ENCODE measurements around the gene MARCHF2.

MARCHF2 gene

GRCh38 chr19:8459095-8459494 is 46.0 kb downstream of the MARCHF2 start:
- DNase-seq (ENCODE audit: insufficient read length, low spot score) (no peak), FAIRE-seq (no peak)
- TF ChIP-seq TAF1 (IDR thresholded peaks at IDR 0.05; ENCODE audit: low read depth, low read length) (no peak), PAX5 (IDR thresholded peaks at IDR 0.05; ENCODE audit: insufficient read depth, low read length, severe bottlenecking) (no peak), POU2F2 (IDR thresholded peaks at IDR 0.05; ENCODE audit: low read depth, low read length) (no peak), POLR2AphosphoS5 (IDR thresholded peaks at IDR 0.05; ENCODE audit: low read depth, low read length) (no peak), SPI1 (IDR thresholded peaks at IDR 0.05; ENCODE audit: low read depth, low read length) (no peak), POLR2A (IDR thresholded peaks at IDR 0.05; ENCODE audit: low read depth, low read length) (no peak)

GRCh38 chr19:8459520-8460270 is 46.6 kb downstream of the MARCHF2 start:
- TF ChIP-seq POLR2AphosphoS5 (IDR thresholded peaks at IDR 0.05; ENCODE audit: low read depth, low read length) (no peak), TAF1 (IDR thresholded peaks at IDR 0.05; ENCODE audit: low read depth, low read length) (no peak), POLR2A (IDR thresholded peaks at IDR 0.05; ENCODE audit: low read depth, low read length) (no peak), PAX5 (IDR thresholded peaks at IDR 0.05; ENCODE audit: insufficient read depth, low read length, severe bottlenecking) (no peak)
- FAIRE-seq, result no peak
- no peak for DNase-seq (ENCODE audit: insufficient read length, low spot score)

- no peak for DNase-seq (ENCODE audit: insufficient read length, low spot score)
- TF ChIP-seq PAX5 (IDR thresholded peaks at IDR 0.05; ENCODE audit: insufficient read depth, low read length, severe bottlenecking) (no peak), TAF1 (IDR thresholded peaks at IDR 0.05; ENCODE audit: low read depth, low read length) (no peak)
- FAIRE-seq, result peak; percentile 55
Measured at GRCh38 chr19:8460516-8461298, 47.6 kb downstream of the MARCHF2 start.

GRCh38 chr19:8461376-8461775 is 48.3 kb downstream of the MARCHF2 start:
- FAIRE-seq (no peak), DNase-seq (ENCODE audit: insufficient read length, low spot score) (no peak)
- TF ChIP-seq TAF1 (IDR thresholded peaks at IDR 0.05; ENCODE audit: low read depth, low read length) (no peak), POLR2AphosphoS5 (IDR thresholded peaks at IDR 0.05; ENCODE audit: low read depth, low read length) (no peak), SPI1 (IDR thresholded peaks at IDR 0.05; ENCODE audit: low read depth, low read length) (no peak), POU2F2 (IDR thresholded peaks at IDR 0.05; ENCODE audit: low read depth, low read length) (no peak), PAX5 (IDR thresholded peaks at IDR 0.05; ENCODE audit: insufficient read depth, low read length, severe bottlenecking) (no peak), POLR2A (IDR thresholded peaks at IDR 0.05; ENCODE audit: low read depth, low read length) (no peak)

- FAIRE-seq (no peak), DNase-seq (ENCODE audit: insufficient read length, low spot score) (no peak)
- TF ChIP-seq POLR2AphosphoS5 (IDR thresholded peaks at IDR 0.05; ENCODE audit: low read depth, low read length) (no peak), PAX5 (IDR thresholded peaks at IDR 0.05; ENCODE audit: insufficient read depth, low read length, severe bottlenecking) (no peak), SPI1 (IDR thresholded peaks at IDR 0.05; ENCODE audit: low read depth, low read length) (no peak), POU2F2 (IDR thresholded peaks at IDR 0.05; ENCODE audit: low read depth, low read length) (no peak), TAF1 (IDR thresholded peaks at IDR 0.05; ENCODE audit: low read depth, low read length) (no peak), POLR2A (IDR thresholded peaks at IDR 0.05; ENCODE audit: low read depth, low read length) (no peak)
Measured at GRCh38 chr19:8461891-8462290, 48.8 kb downstream of the MARCHF2 start.

GRCh38 chr19:8462571-8462970 is 49.5 kb downstream of the MARCHF2 start:
- TF ChIP-seq PAX5 (IDR thresholded peaks at IDR 0.05; ENCODE audit: insufficient read depth, low read length, severe bottlenecking) (no peak), POLR2A (IDR thresholded peaks at IDR 0.05; ENCODE audit: low read depth, low read length) (no peak), SPI1 (IDR thresholded peaks at IDR 0.05; ENCODE audit: low read depth, low read length) (no peak), POU2F2 (IDR thresholded peaks at IDR 0.05; ENCODE audit: low read depth, low read length) (no peak), TAF1 (IDR thresholded peaks at IDR 0.05; ENCODE audit: low read depth, low read length) (no peak)
- DNase-seq (ENCODE audit: insufficient read length, low spot score) (no peak), FAIRE-seq (no peak)

- DNase-seq (ENCODE audit: insufficient read length, low spot score) (no peak), FAIRE-seq (no peak)
- TF ChIP-seq POU2F2 (IDR thresholded peaks at IDR 0.05; ENCODE audit: low read depth, low read length), result no peak
Measured at GRCh38 chr19:8463365-8463764, 50.3 kb downstream of the MARCHF2 start.

- TF ChIP-seq POU2F2 (IDR thresholded peaks at IDR 0.05; ENCODE audit: low read depth, low read length) (no peak), POLR2AphosphoS5 (IDR thresholded peaks at IDR 0.05; ENCODE audit: low read depth, low read length) (no peak), POLR2A (IDR thresholded peaks at IDR 0.05; ENCODE audit: low read depth, low read length) (no peak), PAX5 (IDR thresholded peaks at IDR 0.05; ENCODE audit: insufficient read depth, low read length, severe bottlenecking) (no peak), SPI1 (IDR thresholded peaks at IDR 0.05; ENCODE audit: low read depth, low read length) (no peak), TAF1 (IDR thresholded peaks at IDR 0.05; ENCODE audit: low read depth, low read length) (no peak)
- DNase-seq (ENCODE audit: insufficient read length, low spot score) (no peak), FAIRE-seq (no peak)
Measured at GRCh38 chr19:8466018-8466417, 52.9 kb downstream of the MARCHF2 start.

- FAIRE-seq (no peak), DNase-seq (ENCODE audit: insufficient read length, low spot score) (no peak)
- no peak for TF ChIP-seq POLR2A (IDR thresholded peaks at IDR 0.05; ENCODE audit: low read depth, low read length)
- no peak for TF ChIP-seq PAX5 (IDR thresholded peaks at IDR 0.05; ENCODE audit: insufficient read depth, low read length, severe bottlenecking)
- no peak for TF ChIP-seq POLR2AphosphoS5 (IDR thresholded peaks at IDR 0.05; ENCODE audit: low read depth, low read length)
- no peak for TF ChIP-seq SPI1 (IDR thresholded peaks at IDR 0.05; ENCODE audit: low read depth, low read length)
- TF ChIP-seq POU2F2 (IDR thresholded peaks at IDR 0.05; ENCODE audit: low read depth, low read length), result no peak
- no peak for TF ChIP-seq TAF1 (IDR thresholded peaks at IDR 0.05; ENCODE audit: low read depth, low read length)
Measured at GRCh38 chr19:8468124-8468523, 55.0 kb downstream of the MARCHF2 start.

Data from GM12891 (cell line).